Mucosa of descending colon (tissue), 3 donors: ENCODE measurements around the gene CNTNAP2. TPM values are rescaled to one million over a fixed set of nuclear protein-coding genes. Genes with fewer than 3 reads are reported as not detected.

Experiments
- ATAC-seq: fragments of 200-7000 bp; cut with Tn5 transposase; one replicate; pipeline ENCODE4 v1.9.1; 2020; ENCODE audit warnings: mild to moderate bottlenecking, moderate library complexity
- DNase-seq, 3 donors: peaks; one replicate each; pipeline ENCODE4 v3.0.0-alpha.2; 2020
- H3K36me3 ChIP-seq: fragments of 200-600 bp; one replicate; pipeline ENCODE4 v1.8.0; 2021; ENCODE audit warnings: low read depth, mild to moderate bottlenecking
- H3K4me1 ChIP-seq: fragments of 200-600 bp; one replicate; pipeline ENCODE4 v1.8.0; 2021; ENCODE audit warnings: low read depth, mild to moderate bottlenecking
- H3K4me3 ChIP-seq: fragments of 200-600 bp; one replicate; pipeline ENCODE4 v1.8.0; 2021; ENCODE audit warnings: mild to moderate bottlenecking
- H3K9me3 ChIP-seq: fragments of 200-600 bp; one replicate; pipeline ENCODE4 v1.8.0; 2021; ENCODE audit warnings: mild to moderate bottlenecking
- intact Hi-C, 2 donors: fragments of 100-400 bp; cut with DNase I in 1 of 2; cut with micrococcal nuclease in 1 of 2; formaldehyde crosslinking; loops; one replicate each; pipeline versions ENCODE4 v1.11.0 to v1.11.1; 2022; cut with DNase I, micrococcal nuclease
- total RNA-seq, 3 donors: library from RNA; stranded (reverse); fragmentation: NEBNext Ultra II Directional in 2 of 3; extraction: Animal tissue kit (Norgen Biotek cat#: 25700) in 2 of 3; gene quantifications; one replicate each; pipeline versions ENCODE4 v1.2.1 to v1.2.4, GENCODE V29; 2021 to 2023
- TF ChIP-seq, protein P1 (sequence below): fragments of 200-600 bp; IDR thresholded peaks from one replicate; pipeline ENCODE4 v1.8.0; 2022; ENCODE audit warnings: antibody characterized with exemption, mild to moderate bottlenecking
- donor health status: DM: no; HTN: no; CAD: no; lungs with moderate emphysema.
- donor health status: DM: no; HTN: no; CAD: no.
- donor health status: DM: no; HTN: yes; CAD: no.

The CNTNAP2 gene
- total RNA-seq, 3 donors from 2014 or later, result 3.1 to 5.9 (median 4.2) TPM

DNA sequence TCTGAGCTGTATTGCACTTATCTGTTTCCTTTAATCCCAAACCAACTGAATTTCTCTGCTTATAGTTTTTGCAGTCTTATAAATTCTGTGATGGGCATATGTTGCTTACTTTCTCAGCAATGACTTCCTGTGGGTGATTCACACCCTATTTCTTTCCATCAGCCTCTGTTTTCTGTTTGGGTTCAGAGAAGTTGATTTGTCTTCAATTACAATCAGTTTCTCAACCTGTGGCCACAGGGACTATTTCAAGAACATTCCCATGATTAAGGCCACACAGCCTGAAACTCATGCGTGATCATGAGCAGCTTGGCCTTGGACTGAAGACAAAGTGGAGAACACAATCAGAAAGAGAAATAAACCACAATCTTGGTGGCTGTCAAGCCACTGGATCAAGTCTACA, 1299.4 kb downstream of the CNTNAP2 start:
- no peaks in the 10 kb centered on the region for H3K36me3 ChIP-seq
- TF ChIP-seq, protein P1, sequence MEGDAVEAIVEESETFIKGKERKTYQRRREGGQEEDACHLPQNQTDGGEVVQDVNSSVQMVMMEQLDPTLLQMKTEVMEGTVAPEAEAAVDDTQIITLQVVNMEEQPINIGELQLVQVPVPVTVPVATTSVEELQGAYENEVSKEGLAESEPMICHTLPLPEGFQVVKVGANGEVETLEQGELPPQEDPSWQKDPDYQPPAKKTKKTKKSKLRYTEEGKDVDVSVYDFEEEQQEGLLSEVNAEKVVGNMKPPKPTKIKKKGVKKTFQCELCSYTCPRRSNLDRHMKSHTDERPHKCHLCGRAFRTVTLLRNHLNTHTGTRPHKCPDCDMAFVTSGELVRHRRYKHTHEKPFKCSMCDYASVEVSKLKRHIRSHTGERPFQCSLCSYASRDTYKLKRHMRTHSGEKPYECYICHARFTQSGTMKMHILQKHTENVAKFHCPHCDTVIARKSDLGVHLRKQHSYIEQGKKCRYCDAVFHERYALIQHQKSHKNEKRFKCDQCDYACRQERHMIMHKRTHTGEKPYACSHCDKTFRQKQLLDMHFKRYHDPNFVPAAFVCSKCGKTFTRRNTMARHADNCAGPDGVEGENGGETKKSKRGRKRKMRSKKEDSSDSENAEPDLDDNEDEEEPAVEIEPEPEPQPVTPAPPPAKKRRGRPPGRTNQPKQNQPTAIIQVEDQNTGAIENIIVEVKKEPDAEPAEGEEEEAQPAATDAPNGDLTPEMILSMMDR, result no peak
- DNase-seq (no peak), ATAC-seq (no peak)
- no peak overlapping the region for H3K4me3 ChIP-seq
- no peaks in the 10 kb centered on the region for H3K4me1 ChIP-seq
- intact Hi-C loops, result no loop called here
- peaks cover 15% of the 10 kb centered on the region for H3K9me3 ChIP-seq

DNA sequence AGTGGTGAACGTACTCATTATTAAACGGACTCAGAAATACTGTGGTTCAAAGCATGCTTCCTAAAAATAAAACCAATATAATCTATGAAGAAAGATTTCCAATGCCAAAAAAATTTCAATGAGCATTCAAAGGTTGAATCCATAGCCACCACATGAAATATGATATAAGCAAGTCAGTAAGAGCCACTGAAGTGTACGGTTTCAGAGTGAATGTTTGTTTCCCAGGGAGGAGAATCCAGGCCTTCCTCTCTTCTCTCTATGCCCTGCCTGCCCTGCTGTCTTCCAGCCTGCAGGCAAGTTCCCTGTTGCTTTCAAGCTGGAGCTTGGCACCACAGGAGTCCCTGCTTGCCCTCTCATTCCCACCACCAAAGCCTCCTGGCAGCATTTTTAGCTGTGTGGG, 1302.4 kb downstream of the CNTNAP2 start:
- intact Hi-C loops, result no loop called here
- no peaks in the 10 kb centered on the region for H3K4me1 ChIP-seq
- peaks cover 11% of the 10 kb centered on the region for H3K9me3 ChIP-seq
- no peak for ATAC-seq
- DNase-seq, result no peak
- H3K36me3 ChIP-seq, result no peaks in the 10 kb centered on the region
- no peak overlapping the region for H3K4me3 ChIP-seq
- TF ChIP-seq, protein P1, result no peak

DNA sequence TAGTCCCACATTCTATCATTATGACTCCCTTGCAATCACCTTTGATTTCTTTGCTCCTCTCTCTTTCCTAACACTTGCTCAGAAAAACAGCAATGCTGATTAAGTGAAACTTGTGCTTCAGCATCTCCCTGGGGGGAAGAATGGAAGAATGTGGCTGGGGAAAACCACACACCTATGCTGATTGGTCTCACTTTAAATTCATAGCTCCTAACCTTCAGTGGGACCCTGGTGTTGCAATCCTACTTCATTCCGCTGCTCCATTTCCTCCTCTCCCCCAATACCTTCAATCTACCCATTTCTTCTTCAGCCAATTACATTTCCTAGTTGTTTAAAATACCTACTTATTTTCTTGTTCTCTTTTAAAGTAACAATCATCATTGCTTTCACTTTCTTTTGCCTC, 1307.3 kb downstream of the CNTNAP2 start:
- H3K9me3 ChIP-seq, result peaks cover 15% of the 10 kb centered on the region
- no peaks in the 10 kb centered on the region for H3K36me3 ChIP-seq
- DNase-seq (no peak), ATAC-seq (no peak)
- no peaks in the 10 kb centered on the region for H3K4me1 ChIP-seq
- TF ChIP-seq, protein P1, result no peak
- intact Hi-C loops, result no loop called here
- no peak overlapping the region for H3K4me3 ChIP-seq

DNA sequence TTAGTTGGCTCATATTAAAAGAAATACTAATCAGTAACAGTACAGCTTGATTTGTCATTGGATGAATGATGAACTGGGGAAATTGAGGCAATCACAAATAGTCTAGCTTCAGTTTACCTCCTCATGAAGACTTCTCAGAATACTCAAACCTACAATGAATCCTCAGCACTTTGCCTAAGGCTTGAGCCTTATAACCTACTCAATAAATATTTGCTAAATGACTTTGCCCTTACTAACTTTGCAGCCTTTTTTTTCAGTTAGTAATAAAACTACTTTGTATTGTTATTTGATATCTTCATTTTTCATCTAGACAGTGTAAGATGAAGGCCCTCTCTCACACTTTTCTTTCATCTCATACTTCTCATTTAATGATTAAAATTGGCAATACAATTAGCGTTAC, 1311.5 kb downstream of the CNTNAP2 start:
- Histone ChIP-seq H3K9me3 (peaks cover 25% of the 10 kb centered on the region), H3K4me3 (no peak overlapping the region), H3K4me1 (no peaks in the 10 kb centered on the region), H3K36me3 (no peaks in the 10 kb centered on the region)
- no peak for ATAC-seq
- TF ChIP-seq, protein P1, result no peak
- no peak for DNase-seq
- intact Hi-C loops, result no loop called here

DNA sequence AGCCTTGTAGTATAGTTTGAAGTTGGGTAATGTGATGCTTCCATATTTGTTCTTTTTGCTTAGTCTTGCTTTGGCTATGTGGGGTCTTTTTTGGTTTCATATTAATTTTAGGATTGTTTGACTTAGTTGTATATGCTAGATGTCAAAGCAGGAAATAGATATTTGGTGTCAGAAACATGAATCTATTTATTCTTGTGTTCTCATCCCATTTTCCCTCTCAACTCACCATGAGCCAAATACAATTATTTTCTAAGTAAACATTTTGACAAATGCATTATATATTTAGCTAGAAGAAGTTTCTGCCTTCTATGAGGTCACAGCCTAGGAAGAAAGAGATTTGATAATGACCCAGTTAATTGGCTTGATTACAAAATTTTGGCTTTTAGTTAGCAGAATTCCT, 1313.4 kb downstream of the CNTNAP2 start:
- no peak for DNase-seq
- intact Hi-C loops, result no loop called here
- Histone ChIP-seq H3K4me1 (no peaks in the 10 kb centered on the region), H3K4me3 (no peak overlapping the region), H3K36me3 (no peaks in the 10 kb centered on the region), H3K9me3 (peaks cover 23% of the 10 kb centered on the region)
- TF ChIP-seq, protein P1, result no peak
- no peak for ATAC-seq

DNA sequence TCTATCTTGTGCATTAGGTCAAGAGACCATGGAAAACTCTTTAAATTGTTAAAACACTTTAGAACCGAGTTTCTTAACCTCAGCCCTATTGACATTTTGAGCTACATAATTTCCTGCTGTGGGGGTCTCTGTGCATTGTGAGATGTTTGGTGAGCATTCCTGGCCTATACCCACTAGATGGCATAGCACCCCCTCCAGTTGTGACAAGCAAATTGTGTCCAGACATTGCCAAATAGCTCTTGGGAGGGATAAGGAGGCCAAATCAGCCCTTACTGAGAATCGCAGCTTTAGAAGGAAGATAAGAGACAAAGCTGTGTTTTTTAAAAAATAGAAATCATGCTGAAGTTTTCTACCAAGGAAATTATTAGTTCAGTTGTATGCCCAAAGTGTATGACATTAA, 1315.5 kb downstream of the CNTNAP2 start:
- peaks cover 11% of the 10 kb centered on the region for H3K9me3 ChIP-seq
- no peaks in the 10 kb centered on the region for H3K36me3 ChIP-seq
- no peak for DNase-seq
- no peak for ATAC-seq
- TF ChIP-seq, protein P1, result no peak
- intact Hi-C loops, result no loop called here
- no peak overlapping the region for H3K4me3 ChIP-seq
- no peaks in the 10 kb centered on the region for H3K4me1 ChIP-seq
